Memory B cell (primary cell): ENCODE results near the gene ZNF429.
"Not testable (repeated sequence)": the region's sequence is repeated elsewhere in the genome, so short reads cannot be mapped to it uniquely, and the experiment has no call there.

Experiments used
- ATAC-seq: fragments of 150-1000 bp; cut with Tn5 transposase; 2 replicates; pipeline ENCODE4 v1.10.0; 2021; ENCODE audit warnings: low read depth, mild to moderate bottlenecking, moderate library complexity
- DNase-seq, 2 donors: peaks; one replicate each; pipeline ENCODE4 v3.0.0; 2022; ENCODE audit warnings: low spot score in 2 of 2
- H3K27ac Mint-ChIP-seq: one replicate; pipeline ENCODE4 v1.8.0; 2022; ENCODE audit warnings: mild to moderate bottlenecking, moderate library complexity, mixed read lengths
- H3K27me3 Mint-ChIP-seq: one replicate; pipeline ENCODE4 v1.8.0; 2022; ENCODE audit warnings: mixed read lengths
- H3K36me3 Mint-ChIP-seq: one replicate; pipeline ENCODE4 v1.8.0; 2022; ENCODE audit warnings: mild to moderate bottlenecking, mixed read lengths
- H3K4me1 Mint-ChIP-seq: one replicate; pipeline ENCODE4 v1.8.0; 2022; ENCODE audit warnings: mixed read lengths
- H3K4me3 Mint-ChIP-seq: one replicate; pipeline ENCODE4 v1.8.0; 2022; ENCODE audit warnings: mild to moderate bottlenecking, moderate library complexity, mixed read lengths
- H3K9me3 Mint-ChIP-seq: one replicate; pipeline ENCODE4 v1.8.0; 2022; ENCODE audit warnings: mixed read lengths

ZNF429 gene

DNA sequence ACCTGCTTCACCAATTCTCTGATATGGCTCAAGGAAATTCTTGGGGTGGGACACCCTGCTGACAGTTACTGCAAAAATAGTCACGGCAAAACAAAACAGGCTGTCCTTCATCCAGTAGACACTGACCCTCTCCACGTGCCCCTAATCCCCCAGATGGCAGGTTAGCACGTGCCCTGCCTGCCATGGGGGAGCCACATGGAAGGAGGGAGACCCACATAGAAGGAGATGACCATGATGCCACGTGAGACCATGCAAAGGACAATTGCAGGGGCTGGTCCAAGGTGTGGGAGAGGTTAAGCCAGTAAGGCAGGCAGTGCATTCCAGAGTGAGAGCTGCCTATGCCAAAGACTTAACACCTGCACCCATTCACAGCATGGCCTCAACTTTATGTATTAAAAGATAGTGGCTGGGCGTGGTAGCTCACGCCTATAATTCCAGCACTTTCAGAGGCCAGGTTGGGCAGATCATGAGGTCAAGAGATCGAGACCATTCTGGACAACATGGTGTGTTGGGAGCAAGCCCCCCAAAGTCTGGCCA lies 82.7 kb downstream of the ZNF429 start:
- no peak for ATAC-seq
- H3K36me3 Mint-ChIP-seq = peaks cover 4% of the 10 kb centered on the region
- H3K4me3 Mint-ChIP-seq = no peak overlapping the region
- peaks cover 4% of the 10 kb centered on the region for H3K4me1 Mint-ChIP-seq
- DNase-seq = no peak
- H3K27ac Mint-ChIP-seq = no peak overlapping the region
- peaks cover 7% of the 10 kb centered on the region for H3K9me3 Mint-ChIP-seq
- peaks cover 9% of the 10 kb centered on the region for H3K27me3 Mint-ChIP-seq

- H3K27ac Mint-ChIP-seq = no peak overlapping the region
- peaks cover 4% of the 10 kb centered on the region for H3K4me1 Mint-ChIP-seq
- ATAC-seq (no peak), DNase-seq (no peak)
- no peaks in the 10 kb centered on the region for H3K36me3 Mint-ChIP-seq
- peaks cover 4% of the 10 kb centered on the region for H3K27me3 Mint-ChIP-seq
- H3K4me3 Mint-ChIP-seq = no peak overlapping the region
- peaks cover 4% of the 10 kb centered on the region for H3K9me3 Mint-ChIP-seq
Measured at GRCh38 chr19:21590867-21591266, 85.5 kb downstream of the ZNF429 start.

GRCh38 chr19:21593008-21593481 lies 87.6 kb downstream of the ZNF429 start:
- Mint-ChIP-seq H3K36me3 (no peaks in the 10 kb centered on the region), H3K9me3 (peaks cover 4% of the 10 kb centered on the region), H3K27ac (no peak overlapping the region), H3K4me3 (no peak overlapping the region), H3K4me1 (peaks cover 2% of the 10 kb centered on the region), H3K27me3 (peaks cover 1% of the 10 kb centered on the region)
- ATAC-seq (no peak), DNase-seq (no peak)

GRCh38 chr19:21593502-21593901 lies 88.1 kb downstream of the ZNF429 start:
- Mint-ChIP-seq H3K4me1 (peaks cover 2% of the 10 kb centered on the region), H3K9me3 (peaks cover 4% of the 10 kb centered on the region), H3K4me3 (no peak overlapping the region), H3K27me3 (peaks cover 1% of the 10 kb centered on the region), H3K36me3 (no peaks in the 10 kb centered on the region), H3K27ac (no peak overlapping the region)
- ATAC-seq (no peak), DNase-seq (no peak)

DNA sequence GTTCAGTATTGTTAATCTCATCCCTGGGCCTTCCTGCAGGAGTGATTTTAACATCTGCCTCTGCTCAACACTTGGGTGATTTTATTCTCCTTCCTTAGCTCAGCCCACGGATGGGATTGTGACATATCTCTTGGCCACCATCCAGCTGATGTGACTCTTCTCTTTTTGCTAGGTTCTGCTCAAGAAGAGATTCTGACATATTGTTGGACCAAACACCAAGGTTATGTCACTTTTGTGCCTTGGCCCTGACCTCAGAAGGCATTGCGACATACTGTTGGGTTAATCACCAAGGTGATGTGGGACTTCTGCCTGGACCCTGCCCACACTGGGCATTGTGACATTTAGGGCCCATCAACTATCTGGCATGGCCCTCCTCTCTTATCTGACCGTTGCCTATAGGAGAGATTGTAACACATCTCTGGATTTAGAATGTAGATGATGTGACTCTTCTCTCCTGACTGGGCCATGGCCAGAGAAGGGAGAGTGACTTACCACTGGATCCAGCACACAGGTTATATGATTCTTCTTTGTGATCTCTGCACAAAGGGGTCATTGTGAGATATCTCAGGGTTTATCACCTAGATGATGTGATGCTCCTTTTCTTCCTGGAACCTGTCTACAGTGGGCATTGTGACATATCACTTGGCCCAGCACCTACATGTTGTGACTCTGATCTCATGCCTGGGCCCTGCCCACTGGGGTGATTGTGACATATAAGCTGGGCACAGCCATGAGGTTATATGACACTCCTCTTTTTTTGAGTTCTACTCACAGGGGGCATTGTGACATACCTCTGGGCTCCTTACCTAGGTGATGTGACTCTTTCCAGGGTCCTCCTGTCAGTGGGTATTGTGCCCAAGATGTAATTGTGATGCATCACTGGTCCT lies 88.8 kb downstream of the ZNF429 start:
- no peaks in the 10 kb centered on the region for H3K36me3 Mint-ChIP-seq

GRCh38 chr19:21595185-21595584 lies 89.8 kb downstream of the ZNF429 start:
- Mint-ChIP-seq H3K4me3 (no peak overlapping the region), H3K36me3 (no peaks in the 10 kb centered on the region), H3K27ac (no peak overlapping the region), H3K4me1 (peaks cover 2% of the 10 kb centered on the region), H3K9me3 (peaks cover 2% of the 10 kb centered on the region), H3K27me3 (peaks cover 1% of the 10 kb centered on the region)
- ATAC-seq (no peak), DNase-seq (no peak)

More for the DNA sequence above, 88.8 kb downstream of the ZNF429 start:
- H3K4me1 Mint-ChIP-seq = peaks cover 2% of the 10 kb centered on the region
- DNase-seq (no peak), ATAC-seq (no peak)
- H3K27ac Mint-ChIP-seq = no peak overlapping the region
- H3K27me3 Mint-ChIP-seq = peaks cover 1% of the 10 kb centered on the region
- peaks cover 2% of the 10 kb centered on the region for H3K9me3 Mint-ChIP-seq
- H3K4me3 Mint-ChIP-seq = no peak overlapping the region

DNA sequence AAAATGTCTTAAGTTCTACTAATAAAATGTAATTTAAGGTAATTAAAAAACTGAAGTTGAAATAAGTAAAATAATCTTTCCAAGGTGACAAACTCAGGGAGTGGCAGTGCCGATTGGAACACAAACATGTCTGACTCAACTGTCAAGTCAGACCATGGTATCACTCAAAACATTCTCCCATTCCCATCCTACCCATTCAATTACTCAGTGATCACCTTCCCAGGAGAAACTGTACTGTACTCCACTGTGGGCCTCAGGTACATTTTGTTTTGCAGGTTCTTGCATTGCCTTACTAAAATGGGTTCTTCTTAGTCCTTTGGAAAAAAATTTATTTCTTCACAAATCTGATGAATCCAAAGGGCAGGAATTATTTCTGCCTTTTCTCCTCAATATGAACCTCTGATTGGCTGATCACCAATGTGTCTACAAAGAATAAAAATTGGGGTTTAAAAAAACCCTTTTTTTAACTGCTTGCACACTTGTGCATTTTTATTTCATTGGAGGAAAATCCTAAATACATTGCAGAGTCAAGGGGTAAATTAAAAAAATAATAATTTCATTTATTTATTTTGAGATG lies 96.8 kb downstream of the ZNF429 start:
- Mint-ChIP-seq H3K36me3 (no peaks in the 10 kb centered on the region), H3K9me3 (no peaks in the 10 kb centered on the region), H3K27ac (no peak overlapping the region), H3K27me3 (no peaks in the 10 kb centered on the region), H3K4me1 (peaks cover 20% of the 10 kb centered on the region), H3K4me3 (no peak overlapping the region)
- no peak for ATAC-seq
- DNase-seq = no peak

- H3K36me3 Mint-ChIP-seq, ATAC-seq, H3K27me3 Mint-ChIP-seq, DNase-seq, H3K9me3 Mint-ChIP-seq, H3K27ac Mint-ChIP-seq, H3K4me3 Mint-ChIP-seq: not testable (repeated sequence)
- H3K4me1 Mint-ChIP-seq = peaks cover 20% of the 10 kb centered on the region
Measured at GRCh38 chr19:21602659-21603430, 97.4 kb downstream of the ZNF429 start.

DNA sequence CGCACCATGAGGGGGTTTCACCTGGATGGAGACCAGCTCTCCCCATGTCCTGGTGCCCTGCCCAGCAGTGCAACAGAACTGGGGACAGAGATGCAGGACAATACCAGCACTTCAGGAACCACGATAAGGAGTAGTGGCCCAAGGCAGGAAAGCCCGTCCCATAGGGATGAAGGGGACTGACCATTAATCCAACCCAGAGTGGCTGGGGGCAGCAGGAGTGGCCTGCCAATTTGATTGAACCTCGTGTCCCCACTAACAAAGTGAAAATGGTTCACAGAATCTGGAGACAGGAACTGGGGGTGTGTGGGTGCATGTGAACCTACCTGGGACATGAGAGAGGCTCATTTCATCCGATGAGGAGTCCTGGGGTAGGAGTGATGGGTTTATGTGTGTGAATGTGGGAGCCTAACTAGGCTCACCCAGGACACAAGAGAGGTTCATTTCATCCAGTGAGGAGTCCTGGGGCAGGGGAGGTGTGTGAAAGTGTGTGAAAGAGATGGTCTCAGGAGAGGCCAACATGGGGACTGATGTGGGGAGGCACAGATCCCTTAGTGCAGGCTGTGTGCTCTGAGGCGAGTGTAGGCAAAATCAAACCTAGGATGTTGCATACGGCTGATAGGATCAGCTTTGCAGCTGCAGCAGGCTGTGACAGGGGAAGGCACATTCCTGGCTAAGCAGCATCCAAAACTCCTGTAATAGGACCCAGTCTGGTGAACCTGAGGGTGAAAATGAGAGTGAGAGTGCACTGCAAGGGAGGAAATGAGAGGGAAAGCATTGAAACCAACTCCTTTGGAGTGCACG lies 98.2 kb downstream of the ZNF429 start:
- H3K4me1 Mint-ChIP-seq = peaks cover 20% of the 10 kb centered on the region
- H3K36me3 Mint-ChIP-seq = no peaks in the 10 kb centered on the region
- H3K27me3 Mint-ChIP-seq = no peaks in the 10 kb centered on the region
- peak overlapping the region; percentile 89 for H3K4me3 Mint-ChIP-seq
- DNase-seq = no peak
- ATAC-seq = no peak
- H3K27ac Mint-ChIP-seq = no peak overlapping the region
- no peaks in the 10 kb centered on the region for H3K9me3 Mint-ChIP-seq

DNA sequence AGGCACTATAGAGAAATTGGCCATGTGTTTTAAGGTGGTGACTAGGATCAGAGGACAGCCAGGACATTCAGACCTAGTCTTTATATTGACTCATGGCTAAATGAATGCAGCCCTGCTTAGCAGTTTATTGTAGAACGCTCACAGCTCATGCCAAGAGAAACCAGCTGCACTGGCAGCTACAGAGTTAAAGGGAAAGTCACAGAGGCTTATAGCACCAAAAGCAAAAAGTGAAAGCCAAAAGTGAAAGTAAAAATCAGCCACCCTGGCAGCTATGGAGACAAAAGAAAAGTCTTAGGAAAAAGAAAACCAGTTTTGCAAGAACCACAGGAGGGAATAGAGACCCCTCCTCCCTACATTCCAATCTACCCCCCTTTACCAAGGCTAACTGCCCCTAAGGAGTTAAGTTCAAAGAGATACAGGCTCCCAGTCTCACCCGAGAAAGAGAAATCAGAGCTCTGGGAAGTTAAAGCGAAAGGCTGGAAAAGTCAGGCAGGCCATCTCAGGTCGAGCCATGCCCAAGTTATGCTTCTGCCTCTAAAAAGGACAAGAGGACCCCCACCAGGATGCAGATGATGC lies 99.0 kb downstream of the ZNF429 start:
- no peaks in the 10 kb centered on the region for H3K36me3 Mint-ChIP-seq
- peak overlapping the region; percentile 89 for H3K4me3 Mint-ChIP-seq
- no peaks in the 10 kb centered on the region for H3K27me3 Mint-ChIP-seq
- ATAC-seq (peak; percentile 56), DNase-seq (no peak)
- H3K4me1 Mint-ChIP-seq = peaks cover 20% of the 10 kb centered on the region
- no peaks in the 10 kb centered on the region for H3K9me3 Mint-ChIP-seq
- H3K27ac Mint-ChIP-seq = peak overlapping the region; percentile 93
